ENCODE measurements around the gene REXO4.
"Not testable (repeated sequence)": the region's sequence is repeated elsewhere in the genome, so short reads cannot be mapped to it uniquely, and the experiment has no call there.

Gene REXO4

GRCh38 chr9:133417541-133418461 is at the start of gene REXO4:
Gene REXO4, minus strand, starts transcription at chr9:133418010. Its CDS starts 166 bp downstream, at chr9:133417844.
- DNase-seq = peak; percentile 75 to 76

- DNase-seq = no peak
Observed at GRCh38 chr9:133467101-133467500, 49.3 kb upstream of the REXO4 start.

DNA sequence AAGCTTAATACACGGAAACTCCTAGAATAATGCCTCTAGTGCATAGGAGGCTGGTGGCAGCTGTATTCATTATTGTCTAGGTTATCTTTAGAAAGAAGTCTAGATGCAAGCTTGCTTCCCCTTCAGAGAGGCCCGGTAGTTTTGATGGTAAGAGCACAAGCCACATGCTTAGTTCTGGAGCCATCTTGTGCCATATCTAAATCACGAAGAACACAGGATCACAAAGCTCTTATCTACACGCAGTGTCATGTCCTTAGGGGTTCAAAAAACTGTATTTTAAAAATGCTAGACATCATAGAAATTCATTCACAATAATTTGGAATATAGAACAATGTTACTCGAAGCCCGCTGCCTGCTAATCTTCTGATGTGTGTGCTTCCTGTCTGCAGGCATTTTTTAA is 48.2 kb upstream of the REXO4 start:
- DNase-seq = no peak

- no peak for DNase-seq
Observed at GRCh38 chr9:133464638-133465037, 46.8 kb upstream of the REXO4 start.

DNA sequence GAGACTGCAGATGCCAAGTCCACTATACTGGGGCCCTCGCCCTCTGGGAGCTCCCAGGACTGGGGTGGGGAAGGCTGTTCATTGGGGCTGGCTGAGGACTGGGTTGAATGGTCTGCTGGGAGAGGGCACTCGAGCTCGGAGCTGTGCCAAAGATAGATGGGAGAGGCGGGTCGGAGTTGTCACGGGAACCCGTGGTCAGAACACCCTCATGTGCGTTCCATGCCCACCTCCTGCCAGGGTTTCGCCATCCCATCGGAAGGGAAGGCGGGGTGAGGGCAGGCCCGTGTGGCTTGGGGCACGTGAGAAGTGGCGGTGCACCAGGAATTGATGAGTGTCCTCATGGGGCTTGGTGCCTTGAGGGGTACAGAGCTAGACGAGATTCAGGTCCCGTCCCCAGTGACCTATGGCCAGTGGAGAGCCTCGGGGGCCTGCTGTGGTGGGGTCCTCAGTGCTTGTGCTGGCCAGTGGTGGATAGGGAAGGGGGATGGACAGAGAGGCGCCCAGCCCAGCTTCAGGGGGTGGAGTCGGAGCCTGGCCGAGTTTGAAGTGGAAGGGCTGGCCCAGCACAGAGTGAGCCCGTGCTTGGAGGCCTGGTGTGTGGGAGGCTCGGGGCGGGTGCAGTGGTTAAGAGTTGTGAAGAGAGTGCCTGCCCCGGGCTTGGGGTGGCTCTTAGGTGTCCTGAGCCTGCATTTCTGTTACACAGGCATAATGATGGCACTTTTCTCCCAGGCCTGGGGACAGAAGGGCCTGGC is 46.2 kb upstream of the REXO4 start:
- DNase-seq = no peak

DNA sequence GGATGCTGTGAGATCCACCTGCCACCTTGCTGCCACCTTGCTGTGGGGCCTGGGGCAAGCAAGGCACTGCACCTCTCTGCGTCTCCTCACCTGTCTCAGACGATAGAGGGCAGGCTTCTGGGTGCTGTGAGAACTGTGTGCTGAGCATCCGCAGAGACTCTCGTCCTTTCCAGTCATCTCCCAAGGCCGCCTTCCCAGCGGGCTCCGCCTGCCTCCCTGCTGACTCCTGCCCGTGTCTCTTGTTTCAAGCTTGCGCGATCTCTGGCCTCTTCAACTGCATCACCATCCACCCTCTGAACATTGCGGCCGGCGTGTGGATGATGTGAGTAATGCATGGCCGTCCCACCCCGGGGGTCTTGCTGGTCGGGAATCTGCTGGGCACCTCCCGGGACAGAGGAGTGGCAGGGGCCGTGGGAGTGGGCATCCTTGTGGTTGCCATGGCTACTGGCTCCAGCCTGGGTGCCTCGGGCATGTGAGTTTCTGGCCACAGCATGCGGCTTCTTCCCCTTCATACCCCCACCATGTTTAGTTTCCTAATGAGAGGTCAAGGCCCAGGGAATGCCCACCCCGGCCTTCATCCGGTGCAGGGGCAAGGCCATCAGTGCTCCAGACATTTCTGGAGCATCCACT is 45.5 kb upstream of the REXO4 start:
- no peak for DNase-seq

DNA sequence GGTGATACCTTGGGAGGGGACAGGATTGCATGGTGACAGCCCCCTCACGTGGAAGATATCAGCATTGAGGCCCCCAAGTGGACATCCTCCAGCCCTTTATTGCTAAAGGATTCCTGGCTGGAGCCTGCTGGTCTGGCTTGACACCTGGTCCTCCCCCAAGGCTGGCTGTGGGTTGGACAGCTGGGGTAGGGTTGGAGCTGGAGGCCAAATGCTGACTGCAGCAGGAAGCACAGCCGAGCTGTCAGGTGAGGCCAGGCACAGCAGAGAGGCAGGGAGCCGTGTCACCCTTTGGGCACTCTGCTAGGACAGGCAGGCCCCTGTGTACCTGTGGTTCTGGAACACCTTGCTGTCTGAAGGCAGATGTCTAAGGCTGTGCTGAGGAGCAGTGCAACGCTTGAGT is 44.2 kb upstream of the REXO4 start:
- DNase-seq = no peak

- peak in 1 of 2 experiments; percentile 17 for DNase-seq
Observed at GRCh38 chr9:133460405-133461175, 42.8 kb upstream of the REXO4 start.

- DNase-seq = peak; percentile 90
Observed at GRCh38 chr9:133459476-133460404, 41.9 kb upstream of the REXO4 start, which contains the start of gene CACFD1. Gene CACFD1, plus strand, starts transcription at chr9:133459978. Its CDS starts 89 bp downstream, at chr9:133460067.

GRCh38 chr9:133458643-133459312 is 41.0 kb upstream of the REXO4 start:
- no peak for DNase-seq

DNA sequence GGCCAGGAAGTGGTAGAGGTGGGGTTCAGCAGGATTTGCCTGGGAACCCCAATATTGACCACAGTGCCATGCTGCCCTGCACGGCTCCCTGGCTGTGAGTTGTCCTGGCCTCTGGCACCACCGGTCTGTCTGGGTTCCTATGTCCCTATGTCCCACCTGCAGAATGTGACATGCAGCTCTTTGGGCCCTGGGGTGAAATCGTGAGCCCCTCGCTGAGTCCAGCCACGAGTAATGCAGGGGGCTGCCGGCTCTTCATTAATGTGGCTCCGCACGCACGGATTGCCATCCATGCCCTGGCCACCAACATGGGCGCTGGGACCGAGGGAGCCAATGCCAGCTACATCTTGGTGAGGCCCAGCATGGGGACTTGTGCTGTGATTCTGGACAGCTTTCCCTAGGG is 39.9 kb upstream of the REXO4 start:
- DNase-seq = no peak

- DNase-seq = no peak
Observed at GRCh38 chr9:133457233-133457632, 39.4 kb upstream of the REXO4 start.

- DNase-seq = no peak
Observed at GRCh38 chr9:133456409-133456808, 38.6 kb upstream of the REXO4 start.

- DNase-seq = no peak
Observed at GRCh38 chr9:133455936-133456335, 38.1 kb upstream of the REXO4 start.

GRCh38 chr9:133454943-133455673 is 37.3 kb upstream of the REXO4 start:
- no peak for DNase-seq

GRCh38 chr9:133454325-133454724 is 36.5 kb upstream of the REXO4 start:
- no peak for DNase-seq

GRCh38 chr9:133453651-133454050 is 35.8 kb upstream of the REXO4 start:
- DNase-seq = no peak

DNA sequence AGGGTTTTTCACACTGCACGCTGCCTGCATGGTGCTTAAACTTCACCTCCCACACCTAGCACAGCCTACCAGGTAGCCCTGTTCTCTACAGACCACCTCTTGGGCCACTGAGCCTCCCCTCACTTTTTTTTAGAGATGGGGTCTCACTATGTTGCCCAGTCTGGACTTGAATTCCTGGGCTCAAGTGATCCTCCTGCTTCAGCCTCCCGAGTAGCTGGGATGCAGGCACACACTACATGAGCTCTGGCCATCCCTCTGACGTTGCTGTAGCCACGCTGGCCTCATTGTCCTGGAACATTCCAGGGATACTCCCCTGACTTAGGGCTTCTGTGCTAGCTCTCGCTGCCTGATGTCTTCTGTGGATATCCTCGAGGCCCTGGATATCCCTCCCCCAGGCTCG is 34.8 kb upstream of the REXO4 start:
- DNase-seq = no peak

DNA sequence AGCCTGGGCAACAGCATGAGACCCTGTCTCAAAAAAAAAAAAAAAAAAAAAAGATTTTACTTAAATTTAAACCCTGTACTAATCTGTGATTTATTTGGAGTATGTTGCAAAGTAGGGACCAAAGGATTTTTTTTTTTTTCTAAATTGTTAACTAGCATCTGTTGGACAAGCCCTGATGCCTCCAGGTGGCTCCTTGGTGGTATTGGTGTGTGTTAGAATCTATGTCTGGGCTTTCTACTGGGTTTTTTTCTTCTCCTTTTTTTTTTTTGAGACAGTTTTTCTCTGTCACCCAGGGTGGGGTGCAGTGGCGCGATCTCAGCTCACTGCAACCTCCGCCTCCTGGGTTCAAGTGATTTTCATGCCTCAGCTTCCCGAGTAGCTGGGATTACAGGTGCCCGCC is 34.1 kb upstream of the REXO4 start:
- DNase-seq = not testable (repeated sequence)

- DNase-seq = no peak
Observed at GRCh38 chr9:133449760-133450159, 31.9 kb upstream of the REXO4 start.
